ENCODE measurements around the gene DHX57. TPM values are rescaled to one million over a fixed set of nuclear protein-coding genes. Genes with fewer than 3 reads are reported as not detected.

The DHX57 gene
- total RNA-seq, 1 experiment from 2014 or later: 27.5 TPM

- no peak overlapping the region for H3K27ac Mint-ChIP-seq
- Histone ChIP-seq H2AFZ (ENCODE audit: low read length) (no peak overlapping the region), H2BK20ac (ENCODE audit: low read depth, low read length, poor library complexity, severe bottlenecking) (no peak overlapping the region)
These were observed 100.4 kb downstream of the DHX57 start for GRCh38 chr2:38775097-38775920.

More at GRCh38 chr2:38775097-38775920, 100.4 kb downstream of the DHX57 start:
- Histone ChIP-seq H4K8ac (replicated peaks; ENCODE audit: insufficient read length, low read depth, low read length) (no peak overlapping the region), H2BK5ac (ENCODE audit: insufficient read length, low read length) (no peak overlapping the region), H3K4me2 (ENCODE audit: insufficient read depth, insufficient read length, low read length) (no peak overlapping the region), H3K79me1 (ENCODE audit: insufficient read depth, low read depth, low read length, poor library complexity, severe bottlenecking) (no peaks in the 10 kb centered on the region), H3K27me3 (ENCODE audit: insufficient read depth, low read length) (no peaks in the 10 kb centered on the region), H4K91ac (ENCODE audit: insufficient read length, low read depth, low read length) (no peak overlapping the region), H3K4ac (ENCODE audit: low read depth, low read length) (no peak overlapping the region), H4K5ac (ENCODE audit: insufficient read length, low read depth, low read length) (no peak overlapping the region), H2BK15ac (ENCODE audit: low read depth, low read length) (no peak overlapping the region), H2BK12ac (ENCODE audit: insufficient read length, low read depth, low read length) (no peak overlapping the region), H3K4me1 (ENCODE audit: insufficient read depth, low read length) (no peaks in the 10 kb centered on the region), H3K56ac (ENCODE audit: insufficient read length, low read depth, low read length) (no peak overlapping the region), H2BK120ac (ENCODE audit: low read depth, low read length, poor library complexity, severe bottlenecking) (no peak overlapping the region), H3K23ac (ENCODE audit: insufficient read length, low read depth, low read length) (no peak overlapping the region), H3K18ac (ENCODE audit: insufficient read length, low read depth, low read length) (no peak overlapping the region), H3K14ac (ENCODE audit: insufficient read depth, low read length) (no peak overlapping the region), H3K23me2 (ENCODE audit: insufficient read length, low read depth, low read length, poor library complexity, severe bottlenecking) (no peaks in the 10 kb centered on the region), H3K9me3 (ENCODE audit: control insufficient read depth, low read depth, low read length) (no peaks in the 10 kb centered on the region), H3T11ph (ENCODE audit: low read length) (no peak overlapping the region), H3K27ac (ENCODE audit: insufficient read length, low read depth, low read length) (no peak overlapping the region), H3K9ac (ENCODE audit: extremely low read depth, insufficient read length, low read length) (no peak overlapping the region), H3K79me2 (ENCODE audit: insufficient read depth, low read length) (no peaks in the 10 kb centered on the region), H2AK5ac (ENCODE audit: insufficient read length, low read length) (no peak overlapping the region), H4K20me1 (ENCODE audit: control insufficient read depth, insufficient read depth, insufficient read length) (no peaks in the 10 kb centered on the region)
- Mint-ChIP-seq H3K36me3 (ENCODE audit: insufficient read depth in 1 of 3, low read depth in 3 of 3) (peaks cover 0 to 2% (median 0%) of the 10 kb centered on the region in 3 experiments; a peak in 1 of 7 replicates), H3K27me3 (ENCODE audit: low read depth) (peaks cover 17% of the 10 kb centered on the region), H3K4me3 (no peak overlapping the region), H3K4me1 (peaks cover 3 to 10% of the 10 kb centered on the region in 2 experiments; a peak in 3 of 4 replicates), H3K9me3 (no peaks in the 10 kb centered on the region; a peak in 1 of 5 replicates)
- no peak for DNase-seq
- TF ChIP-seq, protein P1, sequence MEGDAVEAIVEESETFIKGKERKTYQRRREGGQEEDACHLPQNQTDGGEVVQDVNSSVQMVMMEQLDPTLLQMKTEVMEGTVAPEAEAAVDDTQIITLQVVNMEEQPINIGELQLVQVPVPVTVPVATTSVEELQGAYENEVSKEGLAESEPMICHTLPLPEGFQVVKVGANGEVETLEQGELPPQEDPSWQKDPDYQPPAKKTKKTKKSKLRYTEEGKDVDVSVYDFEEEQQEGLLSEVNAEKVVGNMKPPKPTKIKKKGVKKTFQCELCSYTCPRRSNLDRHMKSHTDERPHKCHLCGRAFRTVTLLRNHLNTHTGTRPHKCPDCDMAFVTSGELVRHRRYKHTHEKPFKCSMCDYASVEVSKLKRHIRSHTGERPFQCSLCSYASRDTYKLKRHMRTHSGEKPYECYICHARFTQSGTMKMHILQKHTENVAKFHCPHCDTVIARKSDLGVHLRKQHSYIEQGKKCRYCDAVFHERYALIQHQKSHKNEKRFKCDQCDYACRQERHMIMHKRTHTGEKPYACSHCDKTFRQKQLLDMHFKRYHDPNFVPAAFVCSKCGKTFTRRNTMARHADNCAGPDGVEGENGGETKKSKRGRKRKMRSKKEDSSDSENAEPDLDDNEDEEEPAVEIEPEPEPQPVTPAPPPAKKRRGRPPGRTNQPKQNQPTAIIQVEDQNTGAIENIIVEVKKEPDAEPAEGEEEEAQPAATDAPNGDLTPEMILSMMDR (conservative IDR thresholded peaks at IDR 0.05): no peak
- no CpG with 5 or more reads among the region's 17 CpGs for WGBS (ENCODE audit: extremely low coverage, insufficient read length, low lambda C conversion rate)

Measured in H9 (cell line).